ENCODE results near the gene NELFE. TPM values are rescaled to one million over a fixed set of nuclear protein-coding genes. Genes with fewer than 3 reads are reported as not detected.

The NELFE gene
- total RNA-seq, 2 donors from 2014 or later, result 50.3 to 55.6 TPM

DNA sequence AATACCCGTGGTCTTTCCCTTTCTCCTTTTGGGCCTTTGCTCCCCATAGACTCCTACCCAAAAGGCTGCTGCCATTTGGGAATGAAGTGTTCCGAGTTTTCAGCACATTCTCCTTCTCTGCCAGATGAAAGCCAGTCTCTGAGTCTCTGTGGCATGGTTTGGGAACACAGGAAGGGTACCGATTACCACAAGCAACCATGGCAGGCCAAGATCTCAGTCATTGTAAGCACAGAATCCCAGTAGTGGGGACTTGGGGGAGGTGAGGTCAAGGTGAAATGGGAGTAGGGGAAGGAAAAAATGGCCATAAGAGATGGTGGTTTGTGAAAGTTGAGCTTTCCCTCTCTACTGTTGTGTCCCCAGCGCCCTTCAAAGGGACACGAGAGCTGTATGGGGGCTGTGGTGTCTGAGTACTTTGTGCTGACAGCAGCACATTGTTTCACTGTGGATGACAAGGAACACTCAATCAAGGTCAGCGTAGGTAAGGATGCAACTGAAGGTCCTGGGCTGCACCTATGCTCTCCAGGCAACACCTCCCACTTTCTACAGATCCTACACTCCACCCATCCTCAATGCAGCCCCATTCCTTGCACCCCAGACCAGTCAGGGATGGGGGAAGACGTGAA, 8.7 kb downstream of the NELFE start:
- Histone ChIP-seq H3K36me3 (no peaks in the 10 kb centered on the region), H3K4me1 (peaks cover 2% of the 10 kb centered on the region), H3K27ac (no peak overlapping the region), H3K9me3 (no peaks in the 10 kb centered on the region), H3K4me3 (no peak overlapping the region), H3K9ac (ENCODE audit: low read depth in 2 of 2, low read length in 2 of 2) (no peak overlapping the region), H3K27me3 (no peaks in the 10 kb centered on the region)
- intact Hi-C loops (cut with DNase I), result loop anchor here (5.0 to 10.0 kb wide), 3 partner anchors 48 to 275 kb away; partner anchors contain the start of genes SAPCD1 and ZBTB12
- TF ChIP-seq, protein P1, sequence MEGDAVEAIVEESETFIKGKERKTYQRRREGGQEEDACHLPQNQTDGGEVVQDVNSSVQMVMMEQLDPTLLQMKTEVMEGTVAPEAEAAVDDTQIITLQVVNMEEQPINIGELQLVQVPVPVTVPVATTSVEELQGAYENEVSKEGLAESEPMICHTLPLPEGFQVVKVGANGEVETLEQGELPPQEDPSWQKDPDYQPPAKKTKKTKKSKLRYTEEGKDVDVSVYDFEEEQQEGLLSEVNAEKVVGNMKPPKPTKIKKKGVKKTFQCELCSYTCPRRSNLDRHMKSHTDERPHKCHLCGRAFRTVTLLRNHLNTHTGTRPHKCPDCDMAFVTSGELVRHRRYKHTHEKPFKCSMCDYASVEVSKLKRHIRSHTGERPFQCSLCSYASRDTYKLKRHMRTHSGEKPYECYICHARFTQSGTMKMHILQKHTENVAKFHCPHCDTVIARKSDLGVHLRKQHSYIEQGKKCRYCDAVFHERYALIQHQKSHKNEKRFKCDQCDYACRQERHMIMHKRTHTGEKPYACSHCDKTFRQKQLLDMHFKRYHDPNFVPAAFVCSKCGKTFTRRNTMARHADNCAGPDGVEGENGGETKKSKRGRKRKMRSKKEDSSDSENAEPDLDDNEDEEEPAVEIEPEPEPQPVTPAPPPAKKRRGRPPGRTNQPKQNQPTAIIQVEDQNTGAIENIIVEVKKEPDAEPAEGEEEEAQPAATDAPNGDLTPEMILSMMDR (IDR thresholded peaks at IDR 0.05), result no peak
- no peak for DNase-seq

GRCh38 chr6:31948753-31949413, 9.9 kb downstream of the NELFE start:
- Histone ChIP-seq H3K27ac (no peak overlapping the region), H3K9me3 (no peaks in the 10 kb centered on the region), H3K4me3 (no peak overlapping the region), H3K27me3 (no peaks in the 10 kb centered on the region), H3K36me3 (no peaks in the 10 kb centered on the region), H3K9ac (ENCODE audit: low read depth in 2 of 2, low read length in 2 of 2) (no peak overlapping the region), H3K4me1 (peaks cover 7% of the 10 kb centered on the region)
- no peak for DNase-seq
- intact Hi-C loops (cut with DNase I), result no loop called here
- TF ChIP-seq, protein P1 (IDR thresholded peaks at IDR 0.05), result no peak

GRCh38 chr6:31948306-31948705, 10.5 kb downstream of the NELFE start:
- no peak overlapping the region for H3K27ac ChIP-seq
- intact Hi-C loops (cut with DNase I), result no loop called here
- H3K36me3 ChIP-seq, result no peaks in the 10 kb centered on the region

DNA sequence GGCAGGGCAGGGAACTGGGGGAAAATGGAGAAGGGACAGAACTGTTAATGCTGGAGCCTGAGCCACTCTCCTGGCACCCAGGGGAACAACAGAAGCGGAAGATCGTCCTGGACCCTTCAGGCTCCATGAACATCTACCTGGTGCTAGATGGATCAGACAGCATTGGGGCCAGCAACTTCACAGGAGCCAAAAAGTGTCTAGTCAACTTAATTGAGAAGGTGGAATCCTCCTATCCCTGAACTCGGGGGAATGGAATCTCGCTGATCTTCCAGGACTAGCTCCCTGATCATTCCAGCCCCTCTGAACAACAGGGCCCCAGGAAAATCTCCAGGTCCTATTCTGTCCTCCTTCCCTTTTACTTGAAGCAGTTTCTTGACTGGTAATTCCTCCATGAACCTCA, 10.9 kb downstream of the NELFE start:
- H3K4me1 ChIP-seq, result peaks cover 7% of the 10 kb centered on the region
- intact Hi-C loops (cut with DNase I), result no loop called here
- TF ChIP-seq, protein P1 (IDR thresholded peaks at IDR 0.05), result no peak
- H3K27me3 ChIP-seq, result no peaks in the 10 kb centered on the region
- no peaks in the 10 kb centered on the region for H3K9me3 ChIP-seq
- no peak overlapping the region for H3K9ac ChIP-seq (ENCODE audit: low read depth in 2 of 2, low read length in 2 of 2)
- H3K36me3 ChIP-seq, result no peaks in the 10 kb centered on the region
- no peak overlapping the region for H3K27ac ChIP-seq
- H3K4me3 ChIP-seq, result no peak overlapping the region
- DNase-seq, result no peak

More at GRCh38 chr6:31948306-31948705, 10.5 kb downstream of the NELFE start:
- TF ChIP-seq, protein P1 (IDR thresholded peaks at IDR 0.05), result no peak
- Histone ChIP-seq H3K4me3 (no peak overlapping the region), H3K27me3 (no peaks in the 10 kb centered on the region), H3K9me3 (no peaks in the 10 kb centered on the region), H3K9ac (ENCODE audit: low read depth in 2 of 2, low read length in 2 of 2) (no peak overlapping the region), H3K4me1 (peaks cover 7% of the 10 kb centered on the region)
- no peak for DNase-seq

DNA sequence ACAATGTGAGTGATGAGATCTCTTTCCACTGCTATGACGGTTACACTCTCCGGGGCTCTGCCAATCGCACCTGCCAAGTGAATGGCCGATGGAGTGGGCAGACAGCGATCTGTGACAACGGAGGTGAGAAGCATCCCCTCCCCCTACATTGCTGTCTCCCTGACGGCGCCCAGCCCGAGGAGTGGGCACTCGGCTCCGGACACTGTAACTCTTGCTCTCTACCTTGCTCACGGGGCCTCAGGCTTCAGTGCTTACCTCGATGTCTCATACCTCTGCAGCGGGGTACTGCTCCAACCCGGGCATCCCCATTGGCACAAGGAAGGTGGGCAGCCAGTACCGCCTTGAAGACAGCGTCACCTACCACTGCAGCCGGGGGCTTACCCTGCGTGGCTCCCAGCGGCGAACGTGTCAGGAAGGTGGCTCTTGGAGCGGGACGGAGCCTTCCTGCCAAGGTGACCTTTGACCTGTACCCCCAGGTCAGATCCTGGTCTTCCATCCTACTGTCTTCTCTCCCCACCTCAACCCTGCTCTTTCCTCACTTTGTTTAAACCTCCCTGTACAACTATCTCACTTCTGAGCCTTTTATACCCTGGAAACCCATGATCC, 11.6 kb downstream of the NELFE start:
- no peaks in the 10 kb centered on the region for H3K36me3 ChIP-seq
- H3K9ac ChIP-seq (ENCODE audit: low read depth in 2 of 2, low read length in 2 of 2), result no peak overlapping the region
- no peak overlapping the region for H3K4me3 ChIP-seq
- no peaks in the 10 kb centered on the region for H3K27me3 ChIP-seq
- intact Hi-C loops (cut with DNase I), result no loop called here
- no peaks in the 10 kb centered on the region for H3K9me3 ChIP-seq
- no peak for DNase-seq
- TF ChIP-seq, protein P1 (IDR thresholded peaks at IDR 0.05), result no peak
- no peak overlapping the region for H3K27ac ChIP-seq
- H3K4me1 ChIP-seq, result peaks cover 7% of the 10 kb centered on the region
